Stimulated activated CD8-positive, alpha-beta memory T cell treated with anti-CD3 and anti-CD28 coated beads, Interleukin-12 subunit alpha, Interleukin-12 subunit beta, amount 100 ng/mL, for 24 hours (primary cell): ENCODE data around the gene PI16.

ENCODE experiments used
- DNase-seq: peaks from one replicate; pipeline ENCODE4 v3.0.0-alpha.2; 2020; ENCODE audit errors: extremely low read depth

The PI16 gene

GRCh38 chr6:36954262-36954931 lies at the start of gene PI16:
TSS of gene PI16 (plus strand) at chr6:36954738. CDS start at chr6:36954761, 23 bp downstream.
- no peak for DNase-seq

GRCh38 chr6:36904851-36905393 lies 49.6 kb upstream of the PI16 start:
- no peak for DNase-seq

GRCh38 chr6:36906539-36907325 lies 47.8 kb upstream of the PI16 start:
- no peak for DNase-seq

- no peak for DNase-seq
Observed at GRCh38 chr6:36907781-36908180, 46.8 kb upstream of the PI16 start.

- DNase-seq: no peak
Observed at GRCh38 chr6:36908747-36909146, 45.8 kb upstream of the PI16 start.

- DNase-seq: peak; percentile 21
Observed at GRCh38 chr6:36912030-36912454, 42.5 kb upstream of the PI16 start.

- peak; percentile 5 for DNase-seq
Observed at GRCh38 chr6:36912586-36912985, 42.0 kb upstream of the PI16 start.

GRCh38 chr6:36913082-36913481 lies 41.5 kb upstream of the PI16 start:
- DNase-seq: no peak

- no peak for DNase-seq
Observed at GRCh38 chr6:36914227-36914794, 40.2 kb upstream of the PI16 start.

- DNase-seq: no peak
Observed at GRCh38 chr6:36915599-36915998, 38.9 kb upstream of the PI16 start.

- DNase-seq: no peak
Observed at GRCh38 chr6:36916126-36916525, 38.4 kb upstream of the PI16 start.

GRCh38 chr6:36917541-36918193 lies 36.9 kb upstream of the PI16 start:
- no peak for DNase-seq

- DNase-seq: no peak
Observed at GRCh38 chr6:36920049-36920448, 34.5 kb upstream of the PI16 start.

- DNase-seq: no peak
Observed at GRCh38 chr6:36920546-36920945, 34.0 kb upstream of the PI16 start.

- DNase-seq: no peak
Observed at GRCh38 chr6:36924131-36924530, 30.4 kb upstream of the PI16 start.

GRCh38 chr6:36924778-36925374 lies 29.7 kb upstream of the PI16 start:
- DNase-seq: no peak

GRCh38 chr6:36925809-36926208 lies 28.7 kb upstream of the PI16 start:
- DNase-seq: no peak

- DNase-seq: no peak
Observed at GRCh38 chr6:36926708-36927513, 27.6 kb upstream of the PI16 start.

- DNase-seq: no peak
Observed at GRCh38 chr6:36927691-36928546, 26.6 kb upstream of the PI16 start.

GRCh38 chr6:36928547-36928918 lies 26.0 kb upstream of the PI16 start:
- no peak for DNase-seq
